Activated CD8-positive, alpha-beta memory T cell treated with anti-CD3 and anti-CD28 coated beads, Interleukin-2, amount 10 ng/mL, durations not matched to agents 7 days and 5 days (primary cell): ENCODE results near the gene TRAK1. TPM values are rescaled to one million over a fixed set of nuclear protein-coding genes. Genes with fewer than 3 reads are reported as not detected.

Experiments
- ATAC-seq: fragments of 150-1000 bp; cut with Tn5 transposase; one replicate; pipeline ENCODE4 v1.10.0; 2021; ENCODE audit warnings: moderate library complexity
- CTCF ChIA-PET: fragments of 350-600 bp; sonication (Branson Sonifier 250); formaldehyde crosslinking; loops from one replicate; lab custom pipeline; 2021; ENCODE audit warnings: antibody characterized with exemption; lab: Charles Lee
- DNase-seq: peaks from one replicate; pipeline ENCODE4 v3.0.0-alpha.2; 2020
- H3K27ac Mint-ChIP-seq: one replicate; pipeline ENCODE4 v1.8.0; 2021; ENCODE audit warnings: mild to moderate bottlenecking, mixed read lengths
- H3K27me3 Mint-ChIP-seq: one replicate; pipeline ENCODE4 v1.8.0; 2021; ENCODE audit warnings: mixed read lengths
- H3K36me3 Mint-ChIP-seq: one replicate; pipeline ENCODE4 v1.8.0; 2021; ENCODE audit warnings: mild to moderate bottlenecking, mixed read lengths
- H3K4me1 Mint-ChIP-seq: one replicate; pipeline ENCODE4 v1.8.0; 2021; ENCODE audit warnings: mixed read lengths
- H3K4me3 Mint-ChIP-seq: one replicate; pipeline ENCODE4 v1.8.0; 2021; ENCODE audit warnings: mild to moderate bottlenecking, moderate library complexity, mixed read lengths
- H3K9me3 Mint-ChIP-seq: one replicate; pipeline ENCODE4 v1.8.0; 2022; ENCODE audit warnings: low read depth, mixed read lengths
- total RNA-seq, 2 experiments: library from RNA; stranded (reverse); gene quantifications; one replicate each; pipeline ENCODE4 v1.2.3, GENCODE V29; 2021

TRAK1 gene
- total RNA-seq, 2 experiments from 2014 or later, result 27.3 to 31.1 TPM

DNA sequence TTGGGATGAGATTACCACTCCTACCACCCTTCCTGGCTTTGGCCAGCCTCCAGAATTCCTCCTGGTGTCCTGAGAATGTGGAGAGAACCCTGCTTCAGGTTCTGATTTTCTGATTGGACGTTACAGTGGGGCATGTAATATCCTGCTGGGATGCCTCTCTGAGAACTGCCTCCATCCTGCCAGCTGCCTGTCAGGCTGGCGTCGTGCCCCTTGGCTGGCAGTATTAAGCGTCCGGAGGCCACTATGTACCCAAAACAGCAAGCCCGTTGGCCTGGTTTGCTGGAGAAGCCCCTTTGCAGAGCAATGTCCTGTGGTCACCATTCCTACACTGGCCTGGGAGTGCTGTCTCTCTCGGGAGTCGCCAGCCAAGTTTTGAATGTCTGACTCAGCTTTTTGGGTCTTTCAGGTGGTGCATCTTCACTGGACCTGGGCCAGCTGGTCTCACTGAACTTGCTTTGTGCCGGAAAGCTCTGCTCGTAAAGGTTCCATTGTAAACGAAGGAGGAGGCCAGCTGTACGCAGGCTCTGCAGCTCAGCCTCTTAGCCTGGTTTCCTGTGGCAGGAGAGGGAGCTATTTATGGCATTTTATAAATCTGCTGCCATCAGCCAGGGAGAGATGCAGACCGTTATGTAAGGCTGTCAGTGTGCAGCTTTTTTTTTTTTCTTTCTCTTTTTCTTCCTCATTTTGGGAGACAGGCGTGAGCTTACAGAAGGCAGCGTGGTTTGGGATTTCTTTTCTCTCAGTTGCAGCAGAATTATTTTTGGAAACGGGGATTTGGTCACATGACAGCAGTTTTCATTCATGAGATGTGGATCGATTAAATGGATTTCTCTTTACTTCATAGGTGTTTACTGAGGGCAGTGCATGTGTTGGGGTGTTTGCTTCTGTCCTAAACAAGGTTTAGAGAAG, 19.0 kb upstream of the TRAK1 start:
- H3K27me3 Mint-ChIP-seq, result no peaks in the 10 kb centered on the region
- H3K9me3 Mint-ChIP-seq, result no peaks in the 10 kb centered on the region
- no peak for ATAC-seq
- DNase-seq, result no peak
- no peak overlapping the region for H3K27ac Mint-ChIP-seq
- H3K4me3 Mint-ChIP-seq, result no peak overlapping the region
- no peaks in the 10 kb centered on the region for H3K4me1 Mint-ChIP-seq
- CTCF ChIA-PET, result interaction anchor here (0.7 kb wide), 2 partner anchors 553 to 1768 kb away, joined by 3 to 4 read pairs; no protein-coding TSS in a partner anchor
- H3K36me3 Mint-ChIP-seq, result peaks cover 9% of the 10 kb centered on the region

DNA sequence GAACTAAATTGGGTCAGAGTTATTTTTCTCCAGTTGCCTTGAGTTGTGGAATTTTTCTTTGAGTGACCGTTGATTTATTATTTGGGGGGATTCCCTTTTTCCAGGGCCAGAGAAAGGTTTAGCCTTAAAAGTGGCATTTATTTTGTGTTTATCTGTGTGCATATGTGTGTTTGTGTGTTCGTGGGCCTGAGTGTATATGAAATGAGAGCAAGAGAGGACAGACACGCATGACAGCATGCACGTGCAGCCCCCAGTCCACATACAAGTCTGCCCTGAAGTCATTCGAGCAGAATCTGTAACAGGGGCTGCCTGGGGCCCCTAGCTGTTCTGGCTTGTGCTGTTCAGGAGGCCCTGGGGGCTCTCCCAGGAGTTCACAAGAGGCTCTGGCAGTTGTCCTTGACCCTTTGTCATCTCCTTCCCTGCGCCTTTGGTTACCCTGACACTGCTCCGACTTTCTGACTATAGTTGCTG, 18.3 kb upstream of the TRAK1 start:
- Mint-ChIP-seq H3K36me3 (peaks cover 13% of the 10 kb centered on the region), H3K4me3 (no peak overlapping the region), H3K9me3 (no peaks in the 10 kb centered on the region), H3K4me1 (no peaks in the 10 kb centered on the region), H3K27ac (no peak overlapping the region), H3K27me3 (no peaks in the 10 kb centered on the region)
- CTCF ChIA-PET, result no interaction called here
- no peak for DNase-seq
- no peak for ATAC-seq

DNA sequence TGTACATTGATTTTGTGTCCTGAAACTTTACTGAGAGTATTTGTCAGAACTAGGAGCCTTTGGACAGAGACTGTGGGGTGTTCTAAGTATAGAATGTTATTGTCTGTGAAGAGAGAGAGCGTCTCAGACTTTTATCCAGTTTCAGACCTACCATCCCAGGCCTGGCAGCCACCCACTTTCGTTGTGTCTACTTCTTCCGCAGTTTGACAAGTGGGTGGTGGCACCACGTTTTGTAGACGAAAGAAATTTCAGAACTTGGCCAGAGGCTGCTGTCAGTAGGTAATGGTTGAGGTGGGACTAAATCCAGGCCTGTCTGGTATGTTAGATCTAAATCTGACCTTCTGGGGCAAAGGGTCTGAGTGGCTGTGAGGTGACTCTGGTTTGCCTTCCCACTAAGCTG, 13.4 kb upstream of the TRAK1 start:
- no peak for DNase-seq
- Mint-ChIP-seq H3K4me1 (peaks cover 30% of the 10 kb centered on the region), H3K36me3 (peaks cover 17% of the 10 kb centered on the region), H3K4me3 (no peak overlapping the region), H3K27me3 (no peaks in the 10 kb centered on the region), H3K27ac (no peak overlapping the region), H3K9me3 (peaks cover 2% of the 10 kb centered on the region)
- ATAC-seq, result no peak
- CTCF ChIA-PET, result no interaction called here

DNA sequence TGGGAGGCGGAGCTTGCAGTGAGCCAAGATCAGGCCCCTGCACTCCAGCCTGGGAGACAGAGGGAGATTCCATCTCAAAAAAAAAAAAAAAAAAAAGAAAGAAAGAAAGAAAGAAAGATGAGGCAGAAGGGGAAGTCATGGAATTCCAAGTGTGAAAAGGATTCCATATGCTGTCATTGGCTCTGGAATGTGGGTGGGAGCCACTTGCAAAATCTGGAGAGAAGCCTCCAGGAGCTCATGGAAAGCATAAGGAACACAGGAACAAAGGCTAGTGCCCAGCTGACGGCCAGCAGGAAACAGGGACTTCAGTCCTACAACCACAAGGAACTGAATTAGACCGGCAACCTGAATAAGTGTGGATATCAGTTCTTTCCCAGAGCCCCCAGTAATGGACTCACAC, 12.5 kb upstream of the TRAK1 start:
- Mint-ChIP-seq H3K27me3 (no peaks in the 10 kb centered on the region), H3K4me3 (no peak overlapping the region), H3K9me3 (peaks cover 2% of the 10 kb centered on the region), H3K4me1 (peaks cover 38% of the 10 kb centered on the region), H3K36me3 (peaks cover 17% of the 10 kb centered on the region), H3K27ac (no peak overlapping the region)
- DNase-seq (no peak), ATAC-seq (no peak)
- CTCF ChIA-PET, result no interaction called here

DNA sequence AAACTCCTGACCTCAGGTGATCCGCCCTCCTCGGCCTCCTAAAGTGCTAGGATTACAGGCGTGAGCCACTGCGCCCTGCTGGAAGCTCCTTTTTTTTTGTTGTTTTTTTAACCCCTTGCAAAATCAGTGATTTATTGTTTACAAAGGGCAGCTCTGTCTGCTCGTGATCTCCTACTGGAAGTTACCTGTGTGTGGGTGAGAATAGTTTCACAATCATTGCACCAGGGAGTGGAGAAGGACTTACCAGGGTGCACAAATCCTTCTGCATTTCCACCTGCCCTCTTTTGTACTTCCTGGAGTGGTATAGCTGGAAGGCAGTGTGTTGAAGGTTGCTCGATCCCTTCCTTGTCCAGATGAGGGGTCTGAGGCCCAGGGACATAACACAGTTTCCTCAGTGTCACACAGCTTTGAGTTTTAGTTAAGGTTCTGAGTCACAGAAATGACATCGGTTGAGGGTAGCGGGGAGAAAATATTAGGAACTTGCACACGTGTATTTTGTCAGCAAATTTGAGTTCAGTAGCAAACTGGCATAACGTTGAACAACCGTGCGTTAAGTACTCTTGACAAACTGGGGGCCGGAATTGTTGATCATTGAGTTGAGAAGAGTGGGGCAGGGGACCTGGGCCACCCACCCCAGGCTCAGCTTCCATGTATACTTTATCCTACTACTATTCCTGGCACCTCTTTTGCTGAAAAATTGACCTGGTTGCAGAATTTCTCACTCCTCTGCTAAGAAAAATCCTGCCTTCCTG, 11.3 kb upstream of the TRAK1 start:
- CTCF ChIA-PET, result no interaction called here
- no peak for DNase-seq
- peak overlapping the region; percentile 73 for H3K27ac Mint-ChIP-seq
- peaks cover 14% of the 10 kb centered on the region for H3K36me3 Mint-ChIP-seq
- H3K4me3 Mint-ChIP-seq, result no peak overlapping the region
- peaks cover 2% of the 10 kb centered on the region for H3K9me3 Mint-ChIP-seq
- no peak for ATAC-seq
- H3K27me3 Mint-ChIP-seq, result no peaks in the 10 kb centered on the region
- H3K4me1 Mint-ChIP-seq, result peaks cover 45% of the 10 kb centered on the region

DNA sequence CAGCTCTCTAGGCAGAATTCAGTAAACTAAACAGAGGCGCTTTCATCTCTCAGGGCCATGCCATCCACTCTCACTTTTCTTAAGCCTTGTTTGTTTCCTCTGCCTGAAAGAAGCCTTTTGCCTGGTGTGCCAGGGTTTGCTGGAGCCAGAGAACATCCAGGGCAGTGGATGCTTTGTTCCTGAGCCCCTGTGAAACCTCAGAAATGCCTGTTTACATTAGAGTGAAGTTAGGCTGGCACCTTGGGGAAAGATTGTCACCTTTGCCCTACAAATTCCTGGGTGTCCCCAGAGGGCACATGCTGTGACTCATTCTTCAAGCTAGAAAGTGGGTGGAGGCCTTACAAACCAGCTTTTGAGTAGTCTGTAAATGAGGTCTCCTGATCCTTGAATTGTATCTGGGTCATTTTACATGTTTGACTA, 10.7 kb upstream of the TRAK1 start:
- DNase-seq (no peak), ATAC-seq (peak; percentile 67)
- CTCF ChIA-PET, result no interaction called here
- Mint-ChIP-seq H3K27ac (peak overlapping the region; percentile 73), H3K36me3 (peaks cover 14% of the 10 kb centered on the region), H3K9me3 (peaks cover 2% of the 10 kb centered on the region), H3K4me3 (no peak overlapping the region), H3K27me3 (no peaks in the 10 kb centered on the region), H3K4me1 (peaks cover 48% of the 10 kb centered on the region)

DNA sequence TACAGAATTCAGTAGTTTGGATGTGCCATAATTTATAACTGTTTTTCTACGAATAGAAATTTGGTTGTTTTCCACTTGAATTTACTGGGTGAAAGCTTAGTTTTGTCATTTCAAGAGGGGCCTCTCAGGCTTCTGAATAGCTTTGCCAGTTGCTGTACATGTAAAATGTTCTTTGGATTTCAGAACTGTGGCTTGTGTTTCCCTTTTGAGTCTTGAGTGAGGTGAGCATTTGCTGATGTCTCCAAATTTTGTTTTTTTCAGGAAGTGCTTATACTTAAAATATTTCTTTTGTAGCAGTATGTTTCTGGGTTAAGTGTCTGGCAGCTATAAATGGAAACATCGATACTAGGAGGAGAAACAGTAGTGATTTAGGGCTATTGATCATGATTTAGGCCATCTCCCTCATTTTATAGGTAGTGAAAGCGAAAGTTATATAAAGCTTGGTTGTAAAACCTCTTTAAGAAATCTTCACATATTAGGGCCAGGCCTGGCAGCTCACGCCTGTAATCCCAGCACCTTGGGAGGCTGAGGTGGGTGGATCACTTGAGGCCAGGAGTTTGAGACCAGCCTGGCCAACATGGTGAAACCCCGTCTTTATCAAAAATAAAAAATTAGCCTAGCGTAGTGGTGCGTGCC, 9.2 kb upstream of the TRAK1 start:
- CTCF ChIA-PET, result interaction anchor here (0.9 to 1.4 kb wide), 4 partner anchors 16 to 109 kb away, joined by 3 to 10 read pairs (median 4); no protein-coding TSS in a partner anchor
- Mint-ChIP-seq H3K36me3 (peaks cover 13% of the 10 kb centered on the region), H3K27me3 (no peaks in the 10 kb centered on the region), H3K4me3 (peak overlapping the region; percentile 67), H3K4me1 (peaks cover 54% of the 10 kb centered on the region), H3K27ac (peak overlapping the region; percentile 87), H3K9me3 (peaks cover 2% of the 10 kb centered on the region)
- peak; percentile 60 for ATAC-seq
- no peak for DNase-seq

DNA sequence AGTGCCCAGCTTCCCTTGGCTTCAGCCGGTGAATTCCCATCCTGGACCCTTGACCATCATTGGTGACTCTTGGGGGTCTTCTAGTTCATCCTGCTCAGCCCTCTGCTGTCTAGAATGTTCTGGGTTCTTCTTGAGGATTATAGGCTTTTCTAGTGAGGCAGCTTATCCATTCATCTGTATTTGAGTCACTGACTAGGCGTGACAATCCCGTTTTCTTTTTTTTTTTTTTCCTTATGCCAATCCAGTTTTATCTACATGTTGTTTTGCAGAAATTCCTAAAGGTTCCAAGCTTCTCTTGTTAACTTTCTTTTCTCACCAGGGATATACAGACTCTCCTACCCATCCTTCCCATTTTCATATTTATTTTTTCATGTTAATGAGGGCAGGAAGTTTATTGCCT, 6.6 kb upstream of the TRAK1 start:
- no peak overlapping the region for H3K27ac Mint-ChIP-seq
- H3K4me3 Mint-ChIP-seq, result no peak overlapping the region
- no peaks in the 10 kb centered on the region for H3K27me3 Mint-ChIP-seq
- CTCF ChIA-PET, result interaction anchor here (0.5 to 1.4 kb wide), 3 partner anchors 13 to 38 kb away, joined by 3 read pairs; no protein-coding TSS in a partner anchor
- peaks cover 14% of the 10 kb centered on the region for H3K36me3 Mint-ChIP-seq
- peaks cover 57% of the 10 kb centered on the region for H3K4me1 Mint-ChIP-seq
- DNase-seq, result no peak
- no peaks in the 10 kb centered on the region for H3K9me3 Mint-ChIP-seq
- ATAC-seq, result no peak

DNA sequence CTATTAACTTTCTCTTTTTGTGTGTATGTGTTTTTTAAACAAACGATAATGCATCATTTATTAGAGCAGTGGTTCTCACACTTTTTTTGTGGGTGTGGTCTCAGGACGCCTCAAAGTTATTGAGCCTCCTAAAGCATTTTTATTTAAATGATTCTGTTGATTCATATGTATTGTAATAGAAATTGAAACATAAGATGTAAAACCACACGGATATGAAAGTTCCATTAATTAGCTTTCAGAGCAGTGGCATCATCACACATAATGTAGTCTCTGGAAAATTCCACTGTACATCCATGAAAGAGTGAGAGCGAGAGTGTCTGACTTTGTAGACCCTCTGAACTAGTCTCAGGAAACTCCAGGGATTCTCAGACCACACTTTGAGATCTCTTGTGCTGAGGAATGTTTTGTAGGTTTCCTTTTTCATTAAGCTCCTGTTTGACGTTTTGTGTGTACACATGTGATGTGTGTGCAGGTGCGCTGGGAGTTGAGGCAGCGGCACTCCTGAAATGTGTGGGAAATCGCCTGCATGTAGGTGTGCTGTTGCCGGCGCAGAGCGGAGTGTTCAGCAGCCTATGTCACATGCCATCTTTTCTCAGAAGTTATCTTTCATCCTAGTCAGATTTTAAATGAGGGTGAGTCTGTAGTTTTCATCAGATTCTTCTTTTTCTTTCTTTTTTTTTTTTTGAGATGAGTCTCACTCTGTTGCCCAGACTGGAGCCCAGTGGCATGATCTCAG, 5.3 kb upstream of the TRAK1 start:
- DNase-seq (no peak), ATAC-seq (no peak)
- CTCF ChIA-PET, result interaction anchor here (2.9 kb wide), 1 partner anchor 14 kb away, joined by 9 read pairs; no protein-coding TSS in a partner anchor
- Mint-ChIP-seq H3K4me1 (peaks cover 56% of the 10 kb centered on the region), H3K27me3 (no peaks in the 10 kb centered on the region), H3K9me3 (no peaks in the 10 kb centered on the region), H3K4me3 (no peak overlapping the region), H3K27ac (no peak overlapping the region), H3K36me3 (peaks cover 22% of the 10 kb centered on the region)

DNA sequence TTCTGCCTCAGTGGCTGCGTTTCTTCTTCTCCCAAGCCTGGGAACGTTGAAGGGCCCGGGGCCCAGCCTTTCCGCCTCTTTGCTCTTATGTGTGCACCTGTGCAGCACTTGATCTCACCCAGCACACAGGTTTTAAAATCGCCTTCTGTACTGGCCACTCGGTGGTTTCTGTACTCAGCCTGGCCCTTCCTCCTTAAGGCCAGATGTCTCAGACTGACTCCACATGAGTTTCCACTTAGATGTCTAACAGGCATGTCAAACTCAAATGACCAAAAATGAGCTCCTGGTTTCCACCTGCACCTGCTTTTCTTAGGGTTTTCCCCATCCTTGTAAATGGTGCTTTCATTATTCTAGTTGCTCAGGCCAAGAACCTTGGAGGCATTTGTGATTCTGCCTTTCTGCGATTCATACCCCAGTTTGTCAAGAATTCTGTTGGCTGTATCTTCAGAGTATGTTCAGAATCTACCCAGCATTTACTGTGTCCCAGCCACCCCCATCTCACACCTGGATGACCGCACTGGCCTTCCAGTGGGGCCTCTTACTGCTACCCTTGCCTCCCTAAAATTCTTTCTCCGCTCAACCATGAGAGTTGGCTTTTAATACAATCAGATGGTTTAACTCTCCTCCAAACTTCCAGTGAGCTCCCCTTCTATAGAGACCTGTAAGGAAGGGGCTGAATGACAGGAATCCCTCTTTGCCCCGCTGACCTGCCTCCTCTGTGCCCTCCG, 2.2 kb upstream of the TRAK1 start:
- peaks cover 54% of the 10 kb centered on the region for H3K4me1 Mint-ChIP-seq
- H3K36me3 Mint-ChIP-seq, result peaks cover 38% of the 10 kb centered on the region
- DNase-seq, result no peak
- CTCF ChIA-PET, result interaction anchor here (1.0 kb wide), 1 partner anchor 11 kb away, joined by 3 read pairs; no protein-coding TSS in a partner anchor
- peaks cover 4% of the 10 kb centered on the region for H3K9me3 Mint-ChIP-seq
- H3K27ac Mint-ChIP-seq, result no peak overlapping the region
- H3K4me3 Mint-ChIP-seq, result no peak overlapping the region
- ATAC-seq, result no peak
- no peaks in the 10 kb centered on the region for H3K27me3 Mint-ChIP-seq

DNA sequence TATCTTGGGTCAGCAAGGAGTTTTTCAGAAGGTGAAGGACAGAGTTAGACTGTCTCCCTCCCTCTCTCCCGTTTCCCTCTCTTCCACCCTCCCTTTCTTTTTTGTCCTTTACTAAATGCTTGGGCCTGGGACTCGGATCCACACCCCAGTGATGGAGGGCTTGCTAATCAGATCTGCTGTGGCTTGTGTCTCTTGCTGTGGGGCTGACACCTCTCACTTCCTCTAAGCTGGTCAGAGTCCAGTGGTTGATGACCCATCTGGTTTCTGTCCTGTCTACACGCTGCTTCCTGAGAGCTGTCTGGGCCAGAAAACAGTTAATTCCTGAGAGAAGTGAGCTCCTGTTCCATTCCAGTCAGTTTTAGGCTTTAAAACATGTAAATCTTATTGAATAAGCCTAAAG, 849 bp downstream of the TRAK1 start:
- H3K4me3 Mint-ChIP-seq, result peak overlapping the region; percentile 61
- no peaks in the 10 kb centered on the region for H3K27me3 Mint-ChIP-seq
- ATAC-seq (no peak), DNase-seq (no peak)
- H3K27ac Mint-ChIP-seq, result peak overlapping the region; percentile 63
- CTCF ChIA-PET, result interaction anchor here (1.2 kb wide), 1 partner anchor 7 kb away, joined by 3 read pairs; no protein-coding TSS in a partner anchor
- peaks cover 4% of the 10 kb centered on the region for H3K9me3 Mint-ChIP-seq
- H3K36me3 Mint-ChIP-seq, result peaks cover 39% of the 10 kb centered on the region
- H3K4me1 Mint-ChIP-seq, result peaks cover 38% of the 10 kb centered on the region

DNA sequence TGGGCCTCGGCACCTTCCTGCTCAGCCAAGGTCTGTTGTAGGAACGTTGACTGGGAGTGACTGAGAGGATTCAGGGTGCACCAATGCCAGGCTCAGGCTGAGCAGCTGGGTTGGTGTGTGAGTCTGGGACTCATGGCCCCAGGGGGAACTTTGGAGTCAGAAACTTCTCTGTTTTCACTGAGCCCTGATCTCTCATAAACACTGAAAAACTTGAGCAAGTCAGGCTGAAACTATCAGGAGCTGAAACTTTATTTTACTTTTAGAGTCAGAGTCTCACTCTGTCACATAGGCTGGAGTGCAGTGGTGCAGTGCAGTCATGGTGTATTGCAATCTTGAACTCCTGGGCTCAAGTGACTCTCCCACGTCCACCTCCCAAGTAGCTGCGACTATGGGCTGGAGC, 3.0 kb downstream of the TRAK1 start:
- ATAC-seq, result no peak
- Mint-ChIP-seq H3K4me3 (no peak overlapping the region), H3K27me3 (no peaks in the 10 kb centered on the region), H3K4me1 (peaks cover 41% of the 10 kb centered on the region), H3K9me3 (peaks cover 4% of the 10 kb centered on the region), H3K27ac (no peak overlapping the region), H3K36me3 (peaks cover 33% of the 10 kb centered on the region)
- DNase-seq, result no peak
- CTCF ChIA-PET, result no interaction called here
